HG03521 (cell line): ENCODE measurements around the gene VIL1.

Experiments used
- ATAC-seq: cut with Tn5 transposase; IDR thresholded peaks from one replicate; pipeline ENCODE4 v1.9.1; 2021; ENCODE audit warnings: mild to moderate bottlenecking, moderate library complexity; ENCODE audit not compliant: unreplicated experiment

Gene VIL1

DNA sequence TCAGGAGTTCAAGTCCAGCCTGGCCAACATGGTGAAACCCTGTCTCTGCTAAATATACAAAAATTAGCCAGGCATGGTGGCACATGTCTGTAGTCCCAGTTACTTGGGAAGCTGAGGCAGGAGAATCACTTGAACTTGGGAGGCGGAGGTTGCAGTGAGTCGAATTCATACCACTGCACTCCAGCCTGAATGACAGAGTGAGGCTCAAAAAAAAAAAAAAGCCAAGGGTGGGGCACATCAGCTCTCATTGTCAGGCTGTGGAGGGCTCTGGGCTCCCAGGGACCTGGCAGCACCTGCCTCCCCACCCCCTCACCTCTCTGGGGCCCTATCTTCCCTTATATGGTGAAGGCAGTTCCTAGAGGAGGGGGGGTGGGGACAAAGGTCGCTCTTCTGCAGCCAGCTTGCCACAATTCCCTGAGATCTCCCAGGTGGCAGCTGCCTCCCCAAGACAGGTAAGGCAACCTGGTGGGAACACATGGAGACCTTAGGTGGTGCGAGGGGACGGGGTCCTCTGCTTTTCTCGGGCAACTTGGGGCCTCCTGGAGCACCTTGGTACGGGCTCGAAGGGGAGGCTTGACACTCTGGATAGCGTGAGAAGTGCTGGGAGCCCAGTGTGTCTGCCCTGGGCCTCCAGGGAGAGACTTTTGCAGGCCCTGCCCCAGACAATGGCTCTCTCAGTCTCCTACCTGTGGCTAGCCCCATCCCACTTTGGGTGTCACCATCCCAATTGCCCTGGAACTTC is at the start of gene VIL1:
VIL1 (plus strand) TSS at position 407 of the 742 bp plus-strand sequence. CDS start 4,656 bp downstream, outside the sequence.
- ATAC-seq: no peak

DNA sequence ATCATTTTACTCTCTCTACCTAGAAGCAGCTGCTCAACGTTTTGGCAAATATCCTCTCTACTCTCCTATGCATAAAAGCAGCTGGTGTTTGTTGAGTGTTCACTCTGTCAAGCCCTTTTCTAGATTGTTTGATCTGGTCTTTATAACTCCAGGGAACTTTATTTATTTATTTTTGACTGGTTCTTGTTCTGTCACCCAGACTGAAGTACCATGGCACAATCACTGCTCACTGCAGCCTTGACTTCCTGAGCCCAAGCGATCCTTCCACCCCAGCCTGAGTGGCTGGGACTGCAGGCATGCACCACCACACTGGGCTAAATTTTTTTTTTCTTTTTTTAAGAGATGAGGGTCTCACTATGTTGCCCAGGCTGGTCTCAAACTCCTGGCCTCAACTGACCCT is 49.6 kb upstream of the VIL1 start:
- no peak for ATAC-seq

DNA sequence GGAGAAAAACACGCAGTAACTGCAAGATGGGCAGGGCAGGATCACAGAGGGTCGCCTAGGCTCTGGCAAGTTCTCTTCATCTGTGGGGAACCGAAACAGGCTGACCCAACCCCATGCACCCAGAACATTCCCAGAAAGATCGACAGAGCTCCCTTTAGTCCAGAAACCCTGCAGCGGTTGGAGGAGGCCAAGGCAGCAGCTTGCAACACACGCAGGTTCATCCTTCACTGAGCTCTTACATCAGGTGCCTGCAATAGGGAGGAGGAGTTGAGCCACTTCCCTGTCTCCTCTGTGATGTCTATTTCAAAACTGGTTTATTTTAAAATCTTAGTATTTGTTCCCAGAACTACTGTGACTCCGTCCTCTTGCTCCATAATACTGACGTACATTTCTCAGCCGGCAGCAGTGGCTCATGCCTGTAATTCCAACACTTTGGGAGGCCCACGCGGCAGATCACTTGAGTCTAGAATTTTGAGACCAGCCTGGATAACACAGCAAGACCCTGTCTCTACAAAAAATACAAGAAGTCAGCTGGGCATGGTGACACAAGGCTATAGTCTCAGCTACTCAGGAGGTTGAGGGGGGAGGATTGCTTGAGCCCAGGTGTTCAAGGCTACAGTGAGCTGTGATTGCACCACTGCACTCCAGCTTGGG is 48.4 kb upstream of the VIL1 start:
- ATAC-seq: no peak

- no peak for ATAC-seq
Measured at GRCh38 chr2:218371983-218372350, 47.0 kb upstream of the VIL1 start.

DNA sequence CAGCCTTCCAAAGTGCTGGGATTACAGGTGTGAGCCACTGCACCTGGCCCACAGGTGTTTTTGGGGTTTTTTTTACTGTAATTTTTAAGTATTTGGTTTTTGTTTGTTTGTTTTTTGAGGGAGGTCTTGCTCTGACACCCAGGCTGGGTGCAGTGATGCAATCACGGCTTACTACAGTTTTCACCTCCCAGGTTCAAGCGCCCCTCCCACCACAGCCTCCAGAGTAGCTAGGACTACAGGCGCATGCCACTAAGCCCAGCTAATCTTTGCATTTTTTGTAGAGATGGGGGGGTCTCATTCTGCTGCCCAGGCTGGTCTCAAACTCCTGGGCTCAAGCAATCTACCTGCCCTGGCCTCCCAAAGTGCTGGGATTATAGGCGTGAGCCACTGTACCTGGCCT is 44.1 kb upstream of the VIL1 start:
- no peak for ATAC-seq

- ATAC-seq: no peak
Measured at GRCh38 chr2:218375212-218375611, 43.7 kb upstream of the VIL1 start.

DNA sequence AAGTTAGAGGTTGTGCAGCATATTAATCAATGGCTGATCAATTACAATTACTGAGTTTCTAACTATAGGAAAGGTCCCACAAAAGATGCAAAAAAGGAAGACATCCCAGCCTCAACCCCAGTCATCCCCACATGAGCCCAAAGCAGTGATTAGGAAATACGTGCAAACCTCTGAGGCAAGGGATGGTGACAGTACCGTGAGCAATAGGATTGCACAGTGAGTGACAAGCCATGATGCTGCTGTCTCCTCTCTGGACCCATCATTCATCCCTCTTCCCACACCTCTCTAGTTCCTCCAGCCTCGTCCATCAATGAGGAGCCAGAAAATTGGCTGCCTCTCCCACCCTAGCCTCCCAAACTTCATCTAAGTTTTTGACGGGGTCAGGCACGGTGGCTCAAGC is 40.9 kb upstream of the VIL1 start:
- no peak for ATAC-seq

- ATAC-seq: no peak
Measured at GRCh38 chr2:218381916-218382366, 37.0 kb upstream of the VIL1 start, which contains the start of gene SLC11A1. SLC11A1 (plus strand) TSS chr2:218382273; CDS start chr2:218382369, 96 bp downstream.

- ATAC-seq: no peak
Measured at GRCh38 chr2:218382785-218383184, 36.1 kb upstream of the VIL1 start.

DNA sequence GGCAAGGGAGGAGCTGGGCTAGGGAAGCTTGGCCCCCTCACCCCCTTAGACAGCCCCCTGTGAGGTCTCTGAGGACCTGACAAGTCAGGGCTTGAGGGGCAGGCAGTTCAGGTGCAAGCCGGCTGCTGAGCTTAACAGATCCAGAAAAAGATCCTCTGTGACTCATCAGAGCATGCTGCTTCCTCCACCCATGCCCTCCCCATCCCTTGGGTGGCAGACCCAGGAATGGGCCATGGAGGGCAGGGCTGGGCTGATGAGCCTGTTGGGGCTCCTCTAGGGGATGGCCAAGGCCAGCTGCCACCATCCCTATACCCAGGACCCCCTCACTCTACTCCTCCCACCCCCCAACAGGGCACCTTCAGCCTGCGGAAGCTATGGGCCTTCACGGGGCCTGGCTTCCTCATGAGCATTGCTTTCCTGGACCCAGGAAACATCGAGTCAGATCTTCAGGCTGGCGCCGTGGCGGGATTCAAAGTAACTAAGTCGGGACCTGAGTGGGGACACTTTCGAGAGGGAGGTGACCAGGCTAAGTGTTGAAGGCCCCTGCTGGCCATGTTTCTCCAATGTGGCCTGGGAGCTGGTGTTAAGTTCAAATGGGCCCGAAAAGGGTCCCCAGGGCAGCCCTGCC is 34.9 kb upstream of the VIL1 start:
- ATAC-seq: no peak

GRCh38 chr2:218384975-218385374 is 33.9 kb upstream of the VIL1 start:
- ATAC-seq: no peak

DNA sequence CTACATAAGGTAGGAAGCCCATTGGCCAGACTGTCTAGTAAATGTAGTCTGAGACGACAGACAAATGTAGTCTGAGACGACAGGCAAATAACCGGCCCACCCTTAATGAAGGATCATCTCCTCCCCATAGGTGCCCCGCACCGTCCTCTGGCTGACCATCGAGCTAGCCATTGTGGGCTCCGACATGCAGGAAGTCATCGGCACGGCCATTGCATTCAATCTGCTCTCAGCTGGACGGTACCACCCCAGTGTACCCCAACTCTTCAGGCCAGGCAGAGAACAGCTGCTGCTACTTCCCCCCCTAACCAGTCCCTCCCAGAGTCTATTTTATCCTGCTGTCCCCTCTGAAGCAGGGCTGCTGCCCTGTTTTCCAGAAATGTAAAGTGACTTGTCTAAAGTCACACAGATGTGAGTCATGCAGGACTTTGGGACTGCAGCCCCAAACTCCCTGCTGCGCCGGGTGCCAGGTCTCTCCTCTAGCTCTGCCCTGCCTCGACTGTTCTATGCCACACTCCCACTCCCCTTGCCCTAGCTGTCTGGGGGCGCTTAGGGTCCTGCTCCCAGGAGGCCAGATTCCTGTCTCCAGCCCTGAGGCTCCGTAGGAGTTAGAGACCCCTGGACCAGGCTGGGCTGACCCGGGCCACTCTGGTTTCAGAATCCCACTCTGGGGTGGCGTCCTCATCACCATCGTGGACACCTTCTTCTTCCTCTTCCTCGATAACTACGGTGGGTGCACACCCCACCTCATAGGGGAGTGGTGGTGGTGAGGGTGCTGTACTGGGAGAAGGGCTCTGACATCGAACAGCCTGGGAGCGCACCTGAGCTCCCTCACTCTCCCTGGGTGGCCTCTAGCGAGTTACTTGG is 32.2 kb upstream of the VIL1 start:
- ATAC-seq: no peak

- no peak for ATAC-seq
Measured at GRCh38 chr2:218387369-218388194, 31.3 kb upstream of the VIL1 start.

DNA sequence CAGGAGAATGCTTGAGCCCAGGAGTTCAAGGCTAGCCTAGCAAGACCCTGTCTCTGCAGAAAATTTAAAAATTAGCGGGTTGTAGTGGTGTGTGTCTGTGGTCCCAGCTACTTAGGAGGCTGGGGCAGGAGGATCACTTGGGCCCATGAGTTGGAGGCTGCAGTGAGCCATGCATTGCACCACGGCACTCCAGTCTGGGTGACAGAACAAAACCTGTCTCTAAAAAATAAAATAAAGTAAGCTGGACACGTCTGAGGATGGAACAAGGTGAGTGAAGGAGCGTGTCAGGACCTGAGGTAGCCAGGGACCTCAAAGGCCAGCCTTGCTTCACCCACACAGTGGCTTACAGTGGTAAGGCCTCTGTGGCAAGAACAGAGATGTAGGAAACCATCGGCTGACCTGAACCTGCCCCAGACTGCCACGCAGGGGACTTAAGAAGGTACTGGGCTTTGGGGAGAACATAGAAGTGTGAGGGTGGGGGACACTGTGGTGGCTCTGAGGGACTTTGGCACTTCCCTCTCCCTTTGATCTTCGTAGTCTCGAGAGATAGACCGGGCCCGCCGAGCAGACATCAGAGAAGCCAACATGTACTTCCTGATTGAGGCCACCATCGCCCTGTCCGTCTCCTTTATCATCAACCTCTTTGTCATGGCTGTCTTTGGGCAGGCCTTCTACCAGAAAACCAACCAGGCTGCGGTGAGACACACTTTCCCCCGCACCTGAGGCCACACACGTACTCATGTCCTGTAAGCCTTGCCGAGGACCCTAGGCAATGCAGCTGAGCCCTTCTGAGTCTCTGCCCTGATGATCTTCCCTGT is 29.4 kb upstream of the VIL1 start:
- no peak for ATAC-seq

DNA sequence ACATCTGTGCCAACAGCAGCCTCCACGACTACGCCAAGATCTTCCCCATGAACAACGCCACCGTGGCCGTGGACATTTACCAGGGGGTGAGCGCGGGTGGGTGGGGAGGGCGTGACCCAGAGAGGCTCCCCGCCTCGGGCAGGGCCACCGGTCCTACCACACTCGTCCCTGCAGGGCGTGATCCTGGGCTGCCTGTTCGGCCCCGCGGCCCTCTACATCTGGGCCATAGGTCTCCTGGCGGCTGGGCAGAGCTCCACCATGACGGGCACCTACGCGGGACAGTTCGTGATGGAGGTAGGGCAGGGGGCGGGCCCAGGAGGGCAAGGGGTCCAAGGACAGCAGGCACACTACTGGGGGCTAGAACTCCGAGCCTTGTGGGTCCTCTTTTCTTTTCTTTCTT is 27.7 kb upstream of the VIL1 start:
- ATAC-seq: no peak

- ATAC-seq: no peak
Measured at GRCh38 chr2:218392459-218392858, 26.5 kb upstream of the VIL1 start.

DNA sequence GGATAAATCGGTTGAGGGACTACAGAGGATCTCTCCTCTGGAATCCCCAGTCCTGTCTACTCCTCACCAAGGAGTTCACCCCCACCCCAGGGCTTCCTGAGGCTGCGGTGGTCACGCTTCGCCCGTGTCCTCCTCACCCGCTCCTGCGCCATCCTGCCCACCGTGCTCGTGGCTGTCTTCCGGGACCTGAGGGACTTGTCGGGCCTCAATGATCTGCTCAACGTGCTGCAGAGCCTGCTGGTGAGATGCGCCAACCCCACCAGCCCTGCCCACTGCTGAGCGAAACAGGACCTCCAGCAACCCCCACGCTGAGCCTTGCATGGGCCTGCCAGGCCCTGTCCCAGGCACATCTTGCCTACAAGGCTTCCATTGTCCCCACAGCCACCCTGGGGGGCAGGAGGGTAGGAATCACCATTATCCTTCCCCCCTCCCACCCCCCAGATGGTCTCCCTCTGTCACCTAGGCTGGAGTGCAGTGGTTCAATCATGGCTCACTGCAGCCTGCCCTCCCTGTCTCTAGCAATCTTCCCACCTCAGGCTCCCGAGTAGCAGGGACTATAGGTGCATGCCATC is 25.9 kb upstream of the VIL1 start:
- ATAC-seq: no peak

DNA sequence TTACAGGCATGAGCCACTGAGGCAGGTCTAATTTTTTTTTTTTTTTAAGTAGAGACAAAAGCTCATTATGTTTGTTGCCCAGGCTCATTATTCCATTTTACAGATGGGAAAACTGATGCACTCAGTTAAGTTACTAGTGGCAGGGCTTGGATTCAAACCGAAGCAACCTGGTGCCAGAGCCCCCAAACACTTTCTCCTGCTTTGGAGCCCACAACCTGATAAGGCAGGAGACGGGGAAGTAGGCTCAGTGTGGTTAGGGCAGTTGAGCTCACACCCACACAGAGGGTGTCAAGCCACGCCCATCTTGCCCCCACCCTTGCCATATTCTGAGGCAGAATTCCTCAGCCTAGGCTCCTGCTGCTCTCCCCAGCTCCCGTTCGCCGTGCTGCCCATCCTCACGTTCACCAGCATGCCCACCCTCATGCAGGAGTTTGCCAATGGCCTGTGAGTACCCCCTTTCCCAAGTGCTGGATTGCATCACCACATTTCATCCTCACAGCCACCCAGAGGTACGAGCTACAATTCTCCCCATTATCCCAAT is 25.1 kb upstream of the VIL1 start:
- ATAC-seq: no peak
